ENCODE measurements around the gene RAMACL.
"Not testable (repeated sequence)": the region's sequence is repeated elsewhere in the genome, so short reads cannot be mapped to it uniquely, and the experiment has no call there.

RAMACL gene

GRCh38 chr6:166595061-166595780 lies 8.7 kb upstream of the RAMACL start:
- DNase-seq = no peak

- DNase-seq = no peak
Observed at GRCh38 chr6:166592821-166593220, 6.3 kb upstream of the RAMACL start.

- DNase-seq = no peak
Observed at GRCh38 chr6:166591961-166592520, 5.6 kb upstream of the RAMACL start.

GRCh38 chr6:166591026-166591425 lies 4.5 kb upstream of the RAMACL start:
- DNase-seq = no peak

- DNase-seq = no peak
Observed at GRCh38 chr6:166589786-166590574, 3.5 kb upstream of the RAMACL start.

- DNase-seq = no peak
Observed at GRCh38 chr6:166589337-166589731, 2.9 kb upstream of the RAMACL start.

- DNase-seq = peak in 1 of 2 experiments; percentile 10
Observed at GRCh38 chr6:166588691-166589336, 2.3 kb upstream of the RAMACL start.

GRCh38 chr6:166587631-166588413 lies 1.3 kb upstream of the RAMACL start:
- DNase-seq = no peak

GRCh38 chr6:166584853-166585429 lies 1.5 kb downstream of the RAMACL start:
- no peak for DNase-seq

- DNase-seq = no peak
Observed at GRCh38 chr6:166584155-166584554, 2.3 kb downstream of the RAMACL start.

- no peak for DNase-seq
Observed at GRCh38 chr6:166583230-166583965, 3.1 kb downstream of the RAMACL start.

- no peak for DNase-seq
Observed at GRCh38 chr6:166582258-166582657, 4.2 kb downstream of the RAMACL start.

- DNase-seq = not testable (repeated sequence)
Observed at GRCh38 chr6:166581801-166582200, 4.7 kb downstream of the RAMACL start.

GRCh38 chr6:166581091-166581511 lies 5.4 kb downstream of the RAMACL start:
- no peak for DNase-seq

GRCh38 chr6:166580076-166581050 lies 6.1 kb downstream of the RAMACL start:
- DNase-seq = no peak

- DNase-seq = no peak
Observed at GRCh38 chr6:166579237-166579850, 7.1 kb downstream of the RAMACL start.

- no peak for DNase-seq
Observed at GRCh38 chr6:166578536-166579236, 7.8 kb downstream of the RAMACL start.

GRCh38 chr6:166575205-166575604 lies 11.3 kb downstream of the RAMACL start:
- no peak for DNase-seq
